Measurements from ENCODE around the gene MAB21L4. TPM values are rescaled to one million over a fixed set of nuclear protein-coding genes. Genes with fewer than 3 reads are reported as not detected.

MAB21L4 gene
- total and polyA plus RNA-seq, 11 donors, result 0.10 to 0.75 TPM; not detected in 9

DNA sequence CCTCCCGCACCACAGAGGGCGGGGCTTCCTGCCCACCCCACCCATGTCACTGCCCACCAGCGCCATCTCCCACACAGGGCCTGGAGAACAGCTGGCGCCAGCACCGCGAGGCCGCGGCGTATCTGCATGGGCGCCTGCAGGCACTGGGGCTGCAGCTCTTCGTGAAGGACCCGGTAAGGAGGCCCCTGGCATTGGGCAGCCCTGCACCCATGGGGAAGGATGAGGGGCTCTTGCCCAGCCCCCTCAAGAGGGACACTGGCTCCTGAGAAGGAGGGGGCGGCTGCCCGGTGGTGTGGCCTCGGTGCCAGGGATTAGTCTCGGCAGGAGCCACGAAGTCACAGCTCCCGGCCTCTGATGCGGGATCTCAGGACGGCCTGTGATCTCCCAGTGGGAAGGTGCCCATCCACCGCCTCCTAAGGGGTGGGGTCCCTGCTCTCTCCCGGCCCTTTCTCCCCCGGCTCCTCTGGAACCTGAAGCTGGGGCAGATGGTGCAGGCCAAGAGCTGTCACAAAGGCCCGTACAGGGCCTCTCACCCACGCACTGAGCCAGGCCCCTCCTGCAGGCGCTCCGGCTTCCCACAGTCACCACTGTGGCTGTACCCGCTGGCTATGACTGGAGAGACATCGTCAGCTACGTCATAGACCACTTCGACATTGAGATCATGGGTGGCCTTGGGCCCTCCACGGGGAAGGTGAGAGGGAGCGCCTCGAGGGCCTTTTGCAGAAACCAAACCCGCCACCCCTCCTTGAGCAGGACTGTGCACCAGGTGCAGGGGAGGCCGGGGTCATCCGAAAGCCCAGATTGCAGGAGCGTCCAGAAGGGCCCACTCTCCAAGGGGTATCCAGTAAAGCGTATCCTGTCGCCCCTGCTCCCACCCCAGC is 18.3 kb downstream of the MAB21L4 start:
- DNase-seq (no peak), ATAC-seq (no peak)
- no peaks in the 10 kb centered on the region for H3K9me3 ChIP-seq
- no peaks in the 10 kb centered on the region for H3K27me3 ChIP-seq
- intact Hi-C loops (cut with DNase I), result no loop called here
- no peak overlapping the region for H3K4me3 ChIP-seq
- TF ChIP-seq, protein P1, sequence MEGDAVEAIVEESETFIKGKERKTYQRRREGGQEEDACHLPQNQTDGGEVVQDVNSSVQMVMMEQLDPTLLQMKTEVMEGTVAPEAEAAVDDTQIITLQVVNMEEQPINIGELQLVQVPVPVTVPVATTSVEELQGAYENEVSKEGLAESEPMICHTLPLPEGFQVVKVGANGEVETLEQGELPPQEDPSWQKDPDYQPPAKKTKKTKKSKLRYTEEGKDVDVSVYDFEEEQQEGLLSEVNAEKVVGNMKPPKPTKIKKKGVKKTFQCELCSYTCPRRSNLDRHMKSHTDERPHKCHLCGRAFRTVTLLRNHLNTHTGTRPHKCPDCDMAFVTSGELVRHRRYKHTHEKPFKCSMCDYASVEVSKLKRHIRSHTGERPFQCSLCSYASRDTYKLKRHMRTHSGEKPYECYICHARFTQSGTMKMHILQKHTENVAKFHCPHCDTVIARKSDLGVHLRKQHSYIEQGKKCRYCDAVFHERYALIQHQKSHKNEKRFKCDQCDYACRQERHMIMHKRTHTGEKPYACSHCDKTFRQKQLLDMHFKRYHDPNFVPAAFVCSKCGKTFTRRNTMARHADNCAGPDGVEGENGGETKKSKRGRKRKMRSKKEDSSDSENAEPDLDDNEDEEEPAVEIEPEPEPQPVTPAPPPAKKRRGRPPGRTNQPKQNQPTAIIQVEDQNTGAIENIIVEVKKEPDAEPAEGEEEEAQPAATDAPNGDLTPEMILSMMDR (IDR thresholded peaks at IDR 0.05), result no peak
- TF ChIP-seq POLR2A (IDR thresholded peaks at IDR 0.05), result no peak
- H3K27ac ChIP-seq, result no peak overlapping the region
- 86 to 93% (median 90%) methylated on average over 20 to 40 of the region's 40 CpGs for WGBS, 4 donors
- no peaks in the 10 kb centered on the region for H3K36me3 ChIP-seq
- H3K4me1 ChIP-seq, result no peaks in the 10 kb centered on the region

DNA sequence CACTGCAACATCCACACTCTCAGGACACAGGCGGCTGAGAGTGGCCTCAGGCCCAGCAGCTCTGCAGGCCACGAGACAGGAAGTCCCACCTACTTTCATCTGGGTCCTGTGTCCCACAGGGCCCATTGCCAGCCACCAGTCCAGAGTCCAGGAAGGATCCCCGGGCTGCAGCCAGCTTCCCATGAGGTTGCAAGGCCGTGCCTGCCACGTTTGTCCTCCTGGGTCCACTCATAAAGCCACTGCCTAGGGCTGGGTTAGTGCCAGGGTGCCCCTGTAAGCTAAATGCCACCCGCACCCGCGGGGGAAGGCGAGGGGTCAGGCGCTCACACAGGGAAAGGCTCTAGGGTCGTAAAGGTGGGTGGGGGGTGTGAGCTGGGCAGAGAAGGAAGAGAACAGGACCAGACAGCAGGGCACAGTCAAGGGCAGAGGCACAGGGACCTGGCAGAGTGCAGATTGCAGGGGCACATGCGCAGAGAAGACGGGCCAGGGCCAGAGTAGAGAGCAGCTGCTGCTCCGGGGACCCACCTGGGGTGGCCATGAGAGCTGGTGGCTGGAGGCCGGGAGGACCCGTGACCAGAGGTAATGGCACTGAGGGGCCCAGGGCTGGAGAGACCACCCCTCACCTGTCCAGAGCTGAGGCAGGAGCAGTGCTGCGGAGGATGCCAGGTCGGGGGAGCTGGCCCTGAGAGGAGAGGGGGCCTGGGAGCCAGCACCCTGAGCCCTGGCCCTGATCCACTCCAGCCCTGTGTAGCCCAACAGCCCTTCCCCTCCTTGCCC is 19.3 kb downstream of the MAB21L4 start:
- Histone ChIP-seq H3K27ac (no peak overlapping the region), H3K27me3 (no peaks in the 10 kb centered on the region), H3K36me3 (no peaks in the 10 kb centered on the region), H3K4me1 (no peaks in the 10 kb centered on the region), H3K4me3 (no peak overlapping the region), H3K9me3 (no peaks in the 10 kb centered on the region)
- TF ChIP-seq, protein P1 (IDR thresholded peaks at IDR 0.05), result no peak
- no peak for TF ChIP-seq POLR2A (IDR thresholded peaks at IDR 0.05)
- intact Hi-C loops (cut with DNase I), result no loop called here
- ATAC-seq (no peak), DNase-seq (peak in 1 of 5 donors; percentile 18)
- 74 to 85% (median 79%) methylated on average over 18 of the region's 18 CpGs for WGBS, 4 donors

DNA sequence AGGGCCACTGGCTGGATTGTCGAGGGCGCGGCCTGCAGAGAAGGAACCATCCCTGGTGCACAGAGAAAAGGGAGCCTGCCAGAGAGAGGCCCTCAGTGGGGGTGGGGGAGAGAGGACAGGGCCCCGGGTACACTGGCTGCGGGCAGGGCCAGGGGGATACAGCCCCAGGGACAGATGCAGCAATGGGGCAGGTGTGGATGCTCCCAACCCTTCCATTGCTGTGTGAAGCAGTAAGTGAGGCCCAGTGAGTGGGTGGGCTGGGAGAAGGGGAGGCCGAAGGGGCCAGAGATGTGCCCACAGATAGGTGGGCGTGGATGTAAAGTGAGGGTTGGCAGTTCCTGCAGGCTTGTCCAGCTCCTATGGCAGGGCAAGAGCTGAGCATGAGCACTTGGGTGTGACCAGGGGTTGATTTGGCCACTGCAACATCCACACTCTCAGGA is 19.9 kb downstream of the MAB21L4 start:
- DNase-seq, result no peak
- ATAC-seq, result no peak
- Histone ChIP-seq H3K4me3 (no peak overlapping the region), H3K27me3 (no peaks in the 10 kb centered on the region), H3K36me3 (no peaks in the 10 kb centered on the region), H3K4me1 (no peaks in the 10 kb centered on the region), H3K9me3 (no peaks in the 10 kb centered on the region), H3K27ac (no peak overlapping the region)
- intact Hi-C loops (cut with DNase I), result no loop called here
- 67 to 77% (median 70%) methylated on average over 7 of the region's 7 CpGs for WGBS, 4 donors
- no peak for TF ChIP-seq POLR2A (IDR thresholded peaks at IDR 0.05)
- TF ChIP-seq, protein P1 (IDR thresholded peaks at IDR 0.05), result no peak
